Stimulated activated CD4-positive, alpha-beta T cell treated with anti-CD3 and anti-CD28 coated beads, TNF-alpha, amount 100 ng/mL, for 4 hours (primary cell): ENCODE measurements around the gene TMEM50A.
"Not testable (repeated sequence)": the region's sequence is repeated elsewhere in the genome, so short reads cannot be mapped to it uniquely, and the experiment has no call there.

Experiments used
- DNase-seq, 3 experiments: peaks; one replicate each; pipeline ENCODE4 v3.0.0-alpha.2; 2020; ENCODE audit warnings: low read depth in 3 of 3

Gene TMEM50A

DNA sequence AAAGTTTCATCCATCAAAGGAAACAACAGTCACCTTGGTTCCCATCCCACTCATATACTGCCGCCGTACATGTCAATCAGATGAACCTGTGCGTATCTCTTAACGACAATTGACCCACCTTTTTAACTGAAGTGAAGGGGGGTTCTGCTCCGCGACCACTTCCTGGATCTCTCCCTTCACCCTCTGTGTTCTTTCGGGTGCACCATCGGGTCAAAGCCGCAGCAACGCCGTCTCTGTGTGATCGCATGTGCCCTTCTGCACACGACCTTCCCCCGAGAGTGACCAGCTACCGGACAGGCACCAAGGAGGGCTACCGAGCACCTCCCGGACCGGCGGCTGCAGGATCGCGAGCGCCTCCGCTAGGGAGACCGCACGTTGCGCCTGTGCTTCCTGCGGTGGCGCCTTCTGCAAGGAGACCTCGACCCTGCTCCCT is 1.2 kb upstream of the TMEM50A start:
- DNase-seq, result not testable (repeated sequence)

DNA sequence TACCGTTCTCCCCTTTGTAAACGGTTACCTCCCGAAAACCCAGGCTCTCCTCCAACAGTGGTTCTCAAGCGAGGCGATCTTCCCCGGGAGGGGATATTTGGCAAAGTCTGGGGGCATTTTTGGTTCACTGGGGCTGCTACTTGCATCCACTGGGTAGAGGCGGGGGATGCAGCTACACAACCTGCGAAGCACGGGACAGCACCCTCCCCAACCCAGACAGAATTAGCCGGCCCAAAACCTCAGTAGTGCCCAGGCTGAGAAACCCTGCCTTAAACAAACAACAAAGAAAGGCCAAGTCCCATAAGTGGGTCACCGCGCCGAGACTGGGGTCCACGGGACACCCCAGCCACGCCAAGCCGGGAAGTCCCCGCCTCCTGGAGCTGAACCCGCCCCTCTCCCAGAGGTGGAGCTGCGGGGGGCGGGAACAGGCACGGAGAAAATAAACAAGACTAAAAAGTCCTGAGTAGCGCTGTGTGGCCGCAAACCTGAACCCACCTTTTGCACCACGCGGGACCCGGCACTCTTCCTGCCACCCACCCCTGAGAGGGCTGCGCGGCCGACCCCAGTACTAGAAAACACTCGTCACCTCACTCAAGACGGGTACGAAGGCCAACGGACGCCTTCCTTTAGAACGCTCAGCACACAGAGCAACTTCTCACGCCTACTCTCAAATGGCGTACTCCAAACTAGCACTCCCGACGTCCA is 499 bp upstream of the TMEM50A start:
- peak in 2 of 3 experiments; percentile 14 to 23 for DNase-seq

DNA sequence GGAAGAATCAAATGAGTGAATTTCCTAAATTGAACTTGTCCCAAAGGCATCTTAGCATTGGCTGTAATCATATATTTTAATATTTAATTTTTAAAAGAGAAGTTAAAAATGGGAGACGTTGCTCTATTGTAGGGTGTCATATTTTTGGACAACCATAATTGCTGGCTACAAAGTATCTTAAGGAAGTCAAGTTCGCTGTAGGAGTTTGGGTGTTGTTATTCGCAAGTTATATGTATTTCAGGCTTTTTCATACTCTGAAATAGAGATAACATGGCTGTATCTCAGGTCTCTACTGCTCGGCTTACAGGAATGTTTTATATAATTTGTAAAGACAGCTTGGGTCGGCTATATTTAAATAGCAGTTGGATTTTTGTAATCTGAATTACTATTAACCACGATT is 852 bp downstream of the TMEM50A start:
- DNase-seq, result no peak

DNA sequence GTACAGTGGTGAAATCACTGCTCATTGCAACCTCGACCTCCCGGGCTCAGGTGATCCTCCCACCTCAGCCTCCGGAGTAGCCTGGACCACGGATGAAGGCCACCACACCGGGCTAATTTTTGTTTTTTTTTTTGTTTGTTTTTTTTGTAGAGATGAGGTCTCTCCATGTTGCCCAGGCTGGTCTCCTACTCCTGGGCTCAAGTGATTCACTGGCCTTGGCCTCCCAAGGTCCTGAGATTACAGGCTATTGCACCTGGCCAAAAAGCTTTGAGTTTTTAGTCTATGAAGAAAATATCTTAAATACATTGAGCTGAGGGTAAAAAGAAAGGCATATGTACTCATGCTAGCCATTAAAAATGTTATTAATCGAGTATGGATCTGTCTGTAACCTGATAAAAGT is 3.6 kb downstream of the TMEM50A start:
- DNase-seq, result no peak

DNA sequence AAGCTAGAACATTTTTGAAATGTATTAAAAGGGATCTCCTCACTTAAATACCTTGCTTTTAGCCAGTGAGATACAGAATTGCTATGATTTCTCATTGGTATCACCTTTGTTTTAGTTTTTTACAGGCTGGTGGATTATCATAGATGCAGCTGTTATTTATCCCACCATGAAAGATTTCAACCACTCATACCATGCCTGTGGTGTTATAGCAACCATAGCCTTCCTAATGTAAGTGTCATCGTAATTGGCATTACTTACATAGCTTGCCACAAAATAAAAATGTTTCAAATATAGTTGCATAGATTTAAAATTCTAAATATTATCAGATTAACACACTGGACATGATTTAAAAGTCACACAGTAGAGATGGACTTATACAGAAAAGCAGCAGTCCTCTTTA is 4.7 kb downstream of the TMEM50A start:
- DNase-seq, result no peak

DNA sequence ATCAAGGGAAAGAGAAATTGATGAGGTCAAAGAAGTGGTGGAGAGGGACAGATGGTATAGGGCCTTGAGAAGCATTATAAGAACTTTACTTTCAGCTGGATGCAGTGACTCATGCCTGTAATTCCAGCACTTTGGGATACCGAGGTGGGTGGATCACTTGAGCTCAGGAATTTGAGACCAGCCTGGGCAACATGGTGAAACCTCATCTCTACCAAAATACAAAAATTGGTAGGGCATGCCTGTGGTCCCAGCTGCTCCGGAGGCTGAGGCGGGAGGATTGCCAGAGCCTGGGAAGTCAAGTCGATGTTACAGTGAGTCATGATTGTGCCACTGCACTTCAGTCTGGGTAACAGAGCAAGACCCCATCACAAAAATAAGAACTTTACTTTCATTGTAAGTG is 5.7 kb downstream of the TMEM50A start:
- no peak for DNase-seq

DNA sequence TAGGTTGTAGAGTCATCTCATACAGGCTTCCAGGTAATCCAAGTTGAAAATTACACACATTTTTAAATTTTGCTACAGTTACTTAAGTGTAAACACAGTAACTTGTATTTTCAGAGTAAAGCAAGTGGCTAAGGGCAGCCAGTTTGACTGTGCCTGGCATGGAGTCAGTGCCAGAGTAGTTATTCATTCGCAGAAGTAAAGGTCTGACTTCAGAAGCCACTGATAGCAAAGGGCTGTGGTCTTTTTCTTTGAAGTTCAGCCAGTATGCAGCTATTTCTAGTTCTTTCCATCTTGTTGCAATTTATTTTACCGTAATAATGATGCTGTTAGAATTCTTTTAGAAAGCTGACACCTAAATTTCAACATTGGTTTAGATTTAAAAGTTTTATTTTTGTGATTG is 9.4 kb downstream of the TMEM50A start:
- no peak for DNase-seq

DNA sequence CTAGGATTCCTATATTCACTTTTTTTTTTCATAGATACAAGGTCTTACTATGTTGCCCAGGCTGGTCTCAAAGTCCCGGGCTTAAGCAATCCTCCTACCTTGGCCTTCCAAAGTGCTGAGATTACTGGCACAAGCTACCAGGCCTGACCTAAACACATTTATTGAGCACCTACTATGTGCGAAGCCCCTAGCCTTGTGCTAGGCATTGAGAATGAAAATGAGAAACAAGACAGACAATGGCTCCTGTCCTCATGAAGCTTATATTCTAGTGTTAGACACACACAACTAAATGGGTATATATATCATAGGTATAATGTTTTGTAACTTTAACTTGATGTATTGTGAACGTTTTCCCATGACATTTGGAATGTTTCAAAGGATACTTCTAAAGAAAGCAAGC is 11.5 kb downstream of the TMEM50A start:
- DNase-seq, result no peak

DNA sequence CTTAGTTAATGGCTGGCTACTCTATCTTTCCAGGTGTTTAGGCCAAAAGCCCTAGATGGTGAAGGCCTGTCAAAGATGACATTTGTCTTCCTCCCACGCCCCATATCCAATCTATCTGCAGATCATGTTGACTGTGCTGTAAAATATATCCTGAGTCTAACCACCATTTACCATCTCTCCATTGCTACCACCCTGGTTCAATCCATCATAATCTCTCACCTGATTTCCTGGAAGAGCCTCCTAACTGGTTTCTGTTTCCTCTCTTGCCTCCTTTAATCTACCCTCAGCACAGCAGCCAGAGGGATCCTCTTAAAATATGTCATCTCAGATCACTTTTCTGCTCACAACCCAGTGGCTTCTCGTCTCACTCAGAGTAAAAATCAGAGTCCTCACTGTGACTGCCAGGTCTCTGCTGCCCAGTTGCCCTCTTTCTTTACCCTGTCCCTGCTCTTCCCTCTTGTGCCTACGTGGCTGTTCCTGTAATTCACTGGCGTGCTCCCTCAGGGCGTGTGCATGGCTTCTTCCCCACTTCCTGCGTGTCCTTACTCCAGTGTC is 17.8 kb downstream of the TMEM50A start:
- no peak for DNase-seq

DNA sequence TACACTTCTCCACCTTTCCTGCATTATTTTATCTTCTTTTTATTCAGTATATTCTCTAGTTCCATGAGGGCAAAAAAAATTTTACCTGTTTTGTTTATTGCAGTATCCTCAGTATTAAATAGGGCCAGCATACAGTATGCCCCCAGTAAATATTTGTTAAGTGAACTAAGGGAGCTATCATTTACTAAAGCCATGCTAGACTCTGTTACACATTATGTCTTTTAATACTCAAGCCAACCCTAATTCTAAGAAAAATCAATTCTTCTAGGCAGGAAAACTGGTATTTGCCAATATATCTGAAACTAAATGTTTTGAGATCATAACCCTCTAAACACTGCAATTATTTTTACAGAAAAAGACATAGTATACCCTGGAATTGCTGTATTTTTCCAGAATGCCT is 18.3 kb downstream of the TMEM50A start:
- no peak for DNase-seq

DNA sequence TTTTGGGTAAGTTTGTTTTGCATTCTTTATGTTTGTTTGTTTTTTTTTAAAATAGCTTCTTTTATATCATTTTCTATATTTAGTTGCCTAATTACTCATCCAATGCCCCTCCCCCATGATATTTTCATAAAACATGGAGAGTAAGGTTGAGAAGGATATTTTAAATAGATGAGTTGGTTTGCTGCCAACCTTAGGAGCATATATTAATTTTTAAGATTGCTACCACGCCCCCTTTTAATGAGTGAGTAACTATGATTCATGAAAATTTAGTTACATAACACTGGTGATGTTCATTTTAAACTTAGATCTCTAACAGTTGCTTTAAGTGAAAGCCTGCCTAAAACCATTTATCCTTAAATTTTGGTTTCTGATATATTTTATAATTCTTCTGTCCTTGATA is 18.7 kb downstream of the TMEM50A start:
- DNase-seq, result no peak

DNA sequence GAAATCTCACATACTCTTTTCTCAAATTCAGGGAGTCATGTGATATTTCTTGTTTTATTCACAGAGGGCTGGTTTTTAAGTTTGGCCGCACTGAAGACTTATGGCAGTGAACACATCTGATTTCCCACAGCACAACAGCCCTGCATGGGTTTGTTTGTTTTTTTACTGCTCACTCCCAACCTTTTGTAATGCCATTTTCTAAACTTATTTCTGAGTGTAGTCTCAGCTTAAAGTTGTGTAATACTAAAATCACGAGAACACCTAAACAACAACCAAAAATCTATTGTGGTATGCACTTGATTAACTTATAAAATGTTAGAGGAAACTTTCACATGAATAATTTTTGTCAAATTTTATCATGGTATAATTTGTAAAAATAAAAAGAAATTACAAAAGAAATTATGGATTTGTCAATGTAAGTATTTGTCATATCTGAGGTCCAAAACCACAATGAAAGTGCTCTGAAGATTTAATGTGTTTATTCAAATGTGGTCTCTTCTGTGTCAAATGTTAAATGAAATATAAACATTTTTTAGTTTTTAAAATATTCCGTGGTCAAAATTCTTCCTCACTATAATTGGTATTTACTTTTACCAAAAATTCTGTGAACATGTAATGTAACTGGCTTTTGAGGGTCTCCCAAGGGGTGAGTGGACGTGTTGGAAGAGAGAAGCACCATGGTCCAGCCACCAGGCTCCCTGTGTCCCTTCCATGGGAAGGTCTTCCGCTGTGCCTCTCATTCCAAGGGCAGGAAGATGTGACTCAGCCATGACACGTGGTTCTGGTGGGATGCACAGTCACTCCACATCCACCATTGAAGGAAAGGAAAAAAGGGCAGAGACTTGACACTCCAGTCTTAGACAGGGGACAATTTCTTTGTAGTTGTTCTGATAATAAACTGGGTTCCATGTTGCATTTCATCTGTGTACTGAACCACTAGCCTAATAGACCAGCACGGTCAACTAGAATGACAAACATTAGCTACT is 22.8 kb downstream of the TMEM50A start:
- DNase-seq, result no peak

DNA sequence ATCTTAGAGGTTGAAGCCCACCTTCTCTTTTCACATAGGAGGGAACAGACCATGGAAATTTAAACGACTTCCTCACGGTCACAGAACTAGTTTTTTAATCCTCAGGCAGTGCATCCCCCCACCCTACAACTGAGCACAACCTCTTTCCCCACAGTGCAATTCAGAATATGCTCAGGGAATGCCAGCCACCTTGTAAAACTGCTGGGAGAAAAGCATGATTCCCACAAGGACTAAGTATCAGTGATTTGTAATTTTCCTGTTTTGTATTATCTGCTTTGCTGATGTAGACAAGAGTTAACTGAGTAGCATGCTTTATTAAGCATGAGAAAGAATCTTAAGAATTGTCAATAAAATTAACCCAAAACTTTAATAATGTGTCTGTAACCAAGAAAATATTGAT is 23.8 kb downstream of the TMEM50A start:
- DNase-seq, result no peak

DNA sequence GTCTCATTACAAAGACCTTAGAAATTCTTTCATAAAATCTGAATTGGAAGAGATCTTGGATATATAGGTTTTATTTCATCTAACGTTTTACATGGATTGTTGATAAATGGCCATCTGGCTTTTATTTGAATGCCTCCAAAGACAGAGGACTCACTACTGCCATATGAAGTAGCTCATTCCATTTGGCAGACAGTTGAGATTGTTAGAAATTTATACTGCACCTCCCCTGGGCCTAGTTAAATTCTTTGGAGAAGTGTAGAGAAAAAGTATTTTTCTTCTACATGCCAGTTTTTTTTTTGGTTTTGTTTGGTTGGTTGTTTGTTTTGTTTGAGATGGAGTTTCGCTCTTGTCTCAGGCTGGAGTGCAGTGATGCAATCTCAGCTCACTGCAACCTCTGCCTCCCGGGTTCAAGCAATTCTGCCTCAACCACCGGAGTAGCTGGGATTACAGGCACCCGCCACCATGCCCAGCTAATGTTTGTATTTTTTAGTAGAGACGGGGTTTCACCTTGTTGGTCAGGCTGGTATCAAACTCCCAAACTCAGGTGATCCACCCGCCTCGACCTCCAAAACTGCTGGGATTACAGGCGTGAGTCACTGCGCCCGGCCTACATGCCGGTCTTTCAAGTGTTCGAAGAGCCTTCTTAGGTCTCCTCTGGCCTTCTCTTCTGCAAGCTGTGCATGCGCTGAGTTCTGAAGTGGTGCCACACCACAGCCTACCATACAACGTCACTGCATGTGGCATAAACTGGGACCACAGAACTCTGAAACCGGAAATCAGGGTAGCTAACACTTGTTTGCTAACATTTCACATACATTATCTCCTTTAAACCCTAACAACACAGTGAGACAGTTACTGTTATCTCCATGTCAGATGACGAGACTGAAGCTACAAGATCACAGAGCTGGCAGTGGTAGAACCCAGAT is 24.8 kb downstream of the TMEM50A start:
- DNase-seq, result not testable (repeated sequence)

DNA sequence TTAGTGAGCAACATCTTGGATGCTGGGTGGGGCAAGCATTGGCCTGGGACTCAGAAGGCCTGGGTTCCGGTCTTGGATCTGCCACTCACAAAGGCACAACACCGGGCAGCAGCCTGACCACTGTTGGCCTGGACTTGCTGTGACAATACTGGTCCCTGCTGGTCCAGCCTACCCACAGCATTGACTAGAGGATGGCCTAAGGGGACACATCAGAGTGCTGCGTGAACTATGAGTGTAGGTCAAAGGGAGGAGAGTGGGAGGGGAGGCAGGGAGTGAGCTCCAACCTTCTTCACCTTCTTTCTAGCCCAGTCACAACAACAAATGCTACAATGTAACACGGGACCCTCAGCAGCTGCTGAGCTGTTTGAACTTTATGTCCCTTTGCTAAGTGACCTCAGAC is 31.1 kb downstream of the TMEM50A start:
- DNase-seq, result no peak

DNA sequence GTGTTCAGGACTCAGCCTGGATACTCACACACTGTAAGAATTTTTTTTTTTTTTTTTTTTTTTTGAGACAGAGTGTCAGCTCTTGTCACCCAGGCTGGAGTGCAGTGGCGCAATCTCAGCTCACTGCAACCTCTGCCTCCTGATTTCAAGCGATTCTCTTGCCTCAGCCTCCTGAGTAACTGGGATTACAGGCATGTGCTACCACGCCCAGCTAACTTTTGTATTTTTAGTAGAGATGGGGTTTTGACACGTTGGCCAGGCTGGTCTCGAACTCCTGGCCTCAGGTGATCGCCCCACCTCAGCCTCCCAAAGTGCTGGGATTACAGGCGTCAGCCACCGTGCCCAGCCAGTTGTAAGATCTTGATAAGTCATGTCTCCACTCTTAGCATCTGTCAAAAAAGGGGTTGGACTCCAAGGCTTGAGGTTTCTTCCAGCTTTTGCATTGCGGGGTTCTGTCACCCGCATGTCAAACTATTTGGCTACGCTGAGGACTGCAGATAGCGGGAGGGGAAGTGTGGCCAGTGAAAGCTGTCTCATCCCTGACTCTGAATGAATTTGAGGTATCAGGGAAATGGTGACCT is 31.6 kb downstream of the TMEM50A start:
- DNase-seq, result not testable (repeated sequence)

DNA sequence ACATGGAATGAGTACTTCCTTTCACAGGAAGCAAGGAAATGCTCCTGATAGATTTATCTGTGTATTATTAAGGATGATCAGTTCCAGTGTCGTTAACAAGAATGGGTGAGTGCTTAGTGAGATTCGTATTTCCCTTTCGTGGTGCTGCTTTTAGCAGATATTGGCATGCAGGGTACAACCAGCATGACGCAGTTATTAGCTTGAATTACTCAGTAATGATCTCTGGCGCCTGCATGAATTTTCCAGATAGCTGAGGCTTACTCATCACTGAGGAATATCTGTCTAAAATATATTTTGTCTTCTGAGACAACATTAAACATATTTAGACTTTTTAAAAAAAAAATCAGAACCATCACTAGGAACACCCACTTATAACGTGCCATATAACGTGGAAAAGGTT is 33.6 kb downstream of the TMEM50A start:
- DNase-seq, result not testable (repeated sequence)

DNA sequence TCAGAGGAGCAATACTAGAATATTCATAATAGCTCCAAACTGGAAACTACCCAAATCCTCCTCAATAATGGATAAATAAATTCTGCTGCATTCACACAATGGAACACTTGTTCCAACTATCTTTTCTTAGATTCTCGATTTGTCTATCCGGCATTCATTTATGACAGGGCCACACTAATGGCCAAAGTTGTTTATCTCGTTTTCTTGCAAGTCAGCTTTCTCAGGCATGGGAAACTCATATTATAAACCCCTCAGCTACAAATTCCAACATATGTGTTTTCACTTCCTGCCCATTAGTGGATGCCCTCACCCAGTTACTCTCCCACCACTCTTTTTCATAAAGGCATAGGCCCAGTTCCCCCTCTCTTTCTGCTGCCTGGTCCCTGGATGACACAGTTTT is 40.2 kb downstream of the TMEM50A start:
- DNase-seq, result not testable (repeated sequence)

DNA sequence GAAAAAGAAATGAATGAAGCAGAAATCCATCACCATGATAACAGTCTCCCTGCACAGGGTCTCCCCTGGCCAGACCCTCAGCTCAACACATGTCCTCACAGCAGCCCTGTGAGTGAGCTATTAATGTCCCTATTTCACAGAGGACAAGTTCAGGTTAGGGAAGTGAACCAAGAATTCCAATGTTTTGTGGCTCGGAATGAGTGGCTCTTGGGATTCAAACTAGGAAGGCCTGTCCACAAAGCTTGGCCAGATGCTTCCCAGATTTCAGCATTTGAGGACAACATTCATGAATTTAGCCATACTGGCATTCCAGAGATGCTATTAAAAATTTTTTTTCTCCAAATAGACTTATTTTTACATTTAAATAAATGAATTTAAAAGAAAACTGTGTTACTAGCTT is 44.4 kb downstream of the TMEM50A start:
- not testable (repeated sequence) for DNase-seq

DNA sequence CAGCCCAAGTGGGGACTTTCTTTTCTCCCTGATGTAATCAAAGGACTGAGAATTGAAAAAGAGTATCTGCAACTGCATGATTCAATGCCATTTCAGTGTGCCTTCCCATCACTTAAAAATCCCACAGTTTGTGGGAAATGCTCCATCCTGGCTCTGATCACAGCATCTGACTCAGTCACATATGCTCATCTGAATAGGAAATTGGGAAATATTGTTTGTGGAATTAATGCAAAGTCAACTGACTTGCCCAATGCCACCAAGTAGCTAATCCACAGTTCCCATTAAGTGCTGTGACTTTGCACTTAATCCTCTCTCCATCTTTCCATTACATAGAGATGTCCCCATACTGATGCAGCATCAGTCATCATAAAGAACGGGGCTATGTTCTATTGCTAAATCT is 45.0 kb downstream of the TMEM50A start:
- DNase-seq, result not testable (repeated sequence)

DNA sequence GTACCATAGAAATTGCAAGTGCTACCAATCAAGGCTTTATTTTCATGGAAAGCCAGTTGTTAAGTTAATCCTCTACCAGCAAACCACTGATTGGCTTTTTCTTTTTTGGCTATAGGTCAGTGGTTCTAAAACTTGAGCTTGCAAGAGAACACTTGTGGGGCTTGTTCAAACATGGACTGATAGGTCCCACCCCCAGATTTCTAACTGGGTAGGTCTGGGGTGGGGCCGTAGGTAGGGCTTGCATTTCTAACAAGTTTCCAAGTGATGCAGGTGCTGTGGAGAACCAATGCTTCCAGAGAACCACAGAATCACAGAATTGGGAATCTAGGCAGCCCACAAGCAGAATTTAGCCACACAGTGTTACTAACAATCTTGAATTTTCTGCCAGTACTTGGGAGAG is 45.7 kb downstream of the TMEM50A start:
- not testable (repeated sequence) for DNase-seq
